Adrenal gland (tissue), 12 donors: ENCODE results near the gene PWP1. TPM values are rescaled to one million over a fixed set of nuclear protein-coding genes. Genes with fewer than 3 reads are reported as not detected.

Source experiments
- polyA plus RNA-seq, 3 donors: library from polyadenylated mRNA; stranded (reverse); fragments of 200-250 nt in 2 of 3; fragments of 350-450 nt in 1 of 3; fragmentation: Illumina TruSeq in 1 of 3; extraction: RNeasy Lipid Tissue Mini Kit (QIAGEN cat#74804) in 1 of 3; gene quantifications; one replicate each; pipeline ENCODE4 v1.2.3, GENCODE V29; 2013 to 2014
- total RNA-seq, 9 donors: library from RNA; depleted of rRNA in 4 of 9; stranded (reverse); fragments of >200 nt in 4 of 9; fragments of 120-200 nt in 1 of 9; fragmentation: NEBNext Ultra II Directional in 1 of 9; extraction: Animal tissue kit (Norgen Biotek cat#: 25700) in 1 of 9; gene quantifications; one replicate each; pipeline versions ENCODE4 v1.1.0 to v1.2.4, GENCODE V29; 2013 to 2023
- donor health status: healthy with polysubstance abuse.
- donor health status: Bipolar disorder and iron deficiency.
- donor health status: DM: yes; HTN: yes; CAD: no.
- donor health status: DM: no; HTN: no; CAD: no.
- donor health status: DM: no; HTN: no; CAD: no.
- donor health status: DM: yes; HTN: yes; CAD: no.

Gene PWP1
- total and polyA plus RNA-seq, 12 donors = 15.8 to 87.6 (median 27.0) TPM

Other genes with a start within 250 kb of the PWP1 start
- gene PRDM4, start 75.3 kb downstream of the PWP1 start, total RNA-seq = 10 to 100 TPM; 16.0 to 31.5 (median 22.3) TPM
- 10 to 100 TPM; 10.0 to 29.8 (median 13.3) TPM for gene PRDM4, start 75.3 kb downstream of the PWP1 start, polyA plus RNA-seq
- not detected for gene ASCL4, start 88.9 kb downstream of the PWP1 start, total RNA-seq
- gene ASCL4, start 88.9 kb downstream of the PWP1 start, polyA plus RNA-seq = under 1 TPM in 1 of 3 donors, not detected in 2; 0.07 TPM